ENCODE results near the gene KCNK15.

DNA sequence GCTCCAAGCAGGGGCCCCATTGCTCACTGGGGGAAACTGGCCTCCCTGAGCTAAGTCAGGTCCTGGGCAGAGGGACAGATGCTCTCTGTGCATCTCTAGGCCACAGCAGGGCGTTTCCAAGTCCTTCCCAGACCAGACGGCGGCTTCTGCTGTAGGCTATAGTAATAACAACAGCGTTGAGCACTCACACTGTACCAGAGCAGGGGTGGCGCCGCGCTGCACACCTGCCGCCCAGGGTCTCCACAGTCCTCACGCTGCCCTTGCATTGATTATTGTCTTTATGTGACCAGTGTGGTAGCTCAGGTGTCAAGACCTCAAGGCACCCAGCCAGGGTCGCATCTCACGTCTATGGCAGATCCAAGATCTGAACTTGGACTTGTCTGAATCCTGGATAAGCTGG lies 45.4 kb upstream of the KCNK15 start:
- TF ChIP-seq, protein P1, sequence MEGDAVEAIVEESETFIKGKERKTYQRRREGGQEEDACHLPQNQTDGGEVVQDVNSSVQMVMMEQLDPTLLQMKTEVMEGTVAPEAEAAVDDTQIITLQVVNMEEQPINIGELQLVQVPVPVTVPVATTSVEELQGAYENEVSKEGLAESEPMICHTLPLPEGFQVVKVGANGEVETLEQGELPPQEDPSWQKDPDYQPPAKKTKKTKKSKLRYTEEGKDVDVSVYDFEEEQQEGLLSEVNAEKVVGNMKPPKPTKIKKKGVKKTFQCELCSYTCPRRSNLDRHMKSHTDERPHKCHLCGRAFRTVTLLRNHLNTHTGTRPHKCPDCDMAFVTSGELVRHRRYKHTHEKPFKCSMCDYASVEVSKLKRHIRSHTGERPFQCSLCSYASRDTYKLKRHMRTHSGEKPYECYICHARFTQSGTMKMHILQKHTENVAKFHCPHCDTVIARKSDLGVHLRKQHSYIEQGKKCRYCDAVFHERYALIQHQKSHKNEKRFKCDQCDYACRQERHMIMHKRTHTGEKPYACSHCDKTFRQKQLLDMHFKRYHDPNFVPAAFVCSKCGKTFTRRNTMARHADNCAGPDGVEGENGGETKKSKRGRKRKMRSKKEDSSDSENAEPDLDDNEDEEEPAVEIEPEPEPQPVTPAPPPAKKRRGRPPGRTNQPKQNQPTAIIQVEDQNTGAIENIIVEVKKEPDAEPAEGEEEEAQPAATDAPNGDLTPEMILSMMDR (IDR thresholded peaks at IDR 0.05 in 2 of 3, conservative IDR thresholded peaks at IDR 0.05 in 1 of 3; ENCODE audit: control insufficient read depth in 2 of 3, extremely low read depth in 1 of 3, insufficient read depth in 1 of 3, low read depth in 3 of 3, low read length in 3 of 3) = no peak
- TF ChIP-seq EED (IDR thresholded peaks at IDR 0.05; ENCODE audit: low read depth) = no peak
- no peak for TF ChIP-seq TAF1 (IDR thresholded peaks at IDR 0.05; ENCODE audit: borderline replicate concordance, low read depth, low read length)
- TF ChIP-seq NFIC (IDR thresholded peaks at IDR 0.05; ENCODE audit: low read depth, low read length) = no peak
- TF ChIP-seq STAT1 (conservative IDR thresholded peaks at IDR 0.05) = no peak
- no peak for TF ChIP-seq TCF12 (IDR thresholded peaks at IDR 0.05; ENCODE audit: low read depth, low read length)
